ENCODE results near the gene ARRB1. TPM values are rescaled to one million over a fixed set of nuclear protein-coding genes. Genes with fewer than 3 reads are reported as not detected.

ARRB1 gene
- total and polyA plus RNA-seq, 2 of the 13 experiments (the other 11 are each of a cell fraction or from before 2014, with no cell fraction given) = 22.5 to 35.7 TPM

- peak; percentile 90 for TF ChIP-seq CBFB (CRISPR knock-in tag; IDR thresholded peaks at IDR 0.05)
- TF ChIP-seq KMT2A (CRISPR knock-in tag; IDR thresholded peaks at IDR 0.05) = peak; percentile 67
- no peak for TF ChIP-seq SOX6 (IDR thresholded peaks at IDR 0.05)
- TF ChIP-seq SOX6 (CRISPR knock-in tag; IDR thresholded peaks at IDR 0.05) = no peak; the same call in 1 of the 2 replicates
- peak; percentile 96 for TF ChIP-seq ISX (CRISPR knock-in tag; conservative IDR thresholded peaks at IDR 0.05)
- TF ChIP-seq YEATS4 (CRISPR knock-in tag; IDR thresholded peaks at IDR 0.05; ENCODE audit: borderline replicate concordance) = peak; percentile 28; the same call in 1 of the 2 replicates
- peak; percentile 78 for TF ChIP-seq ZNF281 (CRISPR knock-in tag; IDR thresholded peaks at IDR 0.05; ENCODE audit: borderline replicate concordance)
- TF ChIP-seq MBD4 (IDR thresholded peaks at IDR 0.05; ENCODE audit: borderline replicate concordance, low read length) = no peak
- TF ChIP-seq SMARCE1 (IDR thresholded peaks at IDR 0.05; ENCODE audit: borderline replicate concordance) = no peak
- peak; percentile 91; the same call in 1 of the 2 replicates for TF ChIP-seq KLF15 (CRISPR knock-in tag; IDR thresholded peaks at IDR 0.05; ENCODE audit: borderline replicate concordance)
- peak; percentile 85 for TF ChIP-seq JARID2 (CRISPR knock-in tag; IDR thresholded peaks at IDR 0.05; ENCODE audit: insufficient replicate concordance)
- TF ChIP-seq TCF7L2 (IDR thresholded peaks at IDR 0.05; ENCODE audit: low read depth, low read length) = no peak
- TF ChIP-seq NR2C2 (CRISPR knock-in tag; IDR thresholded peaks at IDR 0.05; ENCODE audit: borderline replicate concordance) = no peak
- TF ChIP-seq ELF1 (CRISPR knock-in tag; IDR thresholded peaks at IDR 0.05) = peak; percentile 47; the same call in 1 of the 2 replicates
- peak; percentile 96 for TF ChIP-seq PRDM4 (CRISPR knock-in tag; IDR thresholded peaks at IDR 0.05; ENCODE audit: borderline replicate concordance)
- TF ChIP-seq THAP9 (CRISPR knock-in tag; IDR thresholded peaks at IDR 0.05; ENCODE audit: borderline replicate concordance) = no peak
- TF ChIP-seq DNMT3B (CRISPR knock-in tag; conservative IDR thresholded peaks at IDR 0.05) = peak; percentile 98
- no peak for TF ChIP-seq NCOA5 (CRISPR knock-in tag; IDR thresholded peaks at IDR 0.05)
- peak; percentile 62; the same call in 1 of the 2 replicates for TF ChIP-seq ZBTB42 (CRISPR knock-in tag; IDR thresholded peaks at IDR 0.05)
- peak; percentile 90; the same call in 1 of the 2 replicates for TF ChIP-seq ZNF225 (CRISPR knock-in tag; IDR thresholded peaks at IDR 0.05)
- TF ChIP-seq ZNF652 (CRISPR knock-in tag; IDR thresholded peaks at IDR 0.05; ENCODE audit: borderline replicate concordance, low read depth) = peak; percentile 48; the same call in 1 of the 2 replicates
- no peak for TF ChIP-seq HNF4G (IDR thresholded peaks at IDR 0.05; ENCODE audit: borderline replicate concordance, low read depth, low read length)
- TF ChIP-seq HNF4G (CRISPR knock-in tag; IDR thresholded peaks at IDR 0.05; ENCODE audit: borderline replicate concordance, low read depth) = no peak
- TF ChIP-seq ZFP90 (CRISPR knock-in tag; IDR thresholded peaks at IDR 0.05; ENCODE audit: borderline replicate concordance) = peak; percentile 90
Measured at GRCh38 chr11:75214411-75214821, 137.0 kb downstream of the ARRB1 start (continued).
